CD4-positive, alpha-beta T cell treated with Interleukin-17A for 1 hour (primary cell): Measurements from ENCODE around the gene ISG20.

Experiments
- DNase-seq: peaks from one replicate; pipeline ENCODE4 v3.0.0-alpha.2; 2020

Gene ISG20

DNA sequence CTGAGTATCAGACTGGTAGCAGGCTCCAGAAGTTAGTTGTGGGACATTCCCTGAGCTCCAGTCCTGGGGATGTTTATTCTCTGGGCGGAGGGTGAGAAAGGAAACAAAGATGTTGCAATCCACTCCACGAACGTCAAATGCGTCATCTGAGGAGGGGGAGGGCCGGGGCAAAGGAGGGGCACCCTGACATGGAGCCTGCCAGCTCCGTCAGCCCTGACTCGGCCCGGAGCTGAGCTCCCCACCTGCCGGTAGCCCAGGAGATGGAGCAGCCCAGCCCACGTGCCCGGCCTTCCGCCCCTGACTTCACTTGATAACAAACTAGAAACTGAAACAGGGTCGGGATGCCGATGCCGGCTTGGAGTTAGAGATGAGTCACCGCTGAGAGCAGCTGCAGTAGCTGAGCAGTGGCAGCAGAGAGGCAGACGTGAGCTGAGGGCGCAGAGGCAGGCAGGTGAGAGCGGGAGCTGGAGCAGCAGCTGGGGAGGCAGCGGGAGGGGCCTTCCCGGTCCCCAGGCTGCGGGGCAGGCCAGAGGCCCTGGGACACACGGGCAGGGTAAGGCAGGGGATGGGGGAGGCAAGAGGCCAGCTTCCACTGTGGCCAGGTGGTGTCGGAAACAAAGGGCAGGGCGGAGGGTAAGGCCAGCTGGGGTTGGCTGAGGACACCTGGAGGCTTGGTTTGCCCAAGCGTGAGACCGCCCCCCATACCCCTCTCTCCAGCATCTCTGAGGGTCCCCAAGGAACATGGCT lies at the start of gene ISG20:
ISG20 (plus strand) TSS at position 391 of the 747 bp plus-strand sequence; CDS start at position 742, 351 bp downstream.
- DNase-seq: peak; percentile 99

DNA sequence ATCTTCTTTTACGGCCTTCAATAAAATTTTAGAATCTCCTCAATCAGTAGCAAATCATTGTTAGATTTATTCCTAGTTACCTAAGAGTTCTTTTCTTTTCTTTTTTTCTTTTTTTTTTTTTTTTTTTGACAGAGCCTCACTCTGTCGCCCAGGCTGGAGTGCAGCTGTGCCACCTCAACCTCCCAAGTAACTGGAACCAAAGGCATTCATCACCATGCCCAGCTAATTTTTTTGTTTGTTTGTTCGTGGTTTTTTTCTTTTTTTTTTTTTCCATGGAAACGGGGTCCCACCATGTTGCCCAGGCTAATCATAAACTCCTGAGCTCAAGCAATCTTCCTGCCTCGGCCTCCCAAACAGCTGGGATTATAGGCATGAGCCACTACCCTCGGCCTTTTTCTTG lies 48.1 kb upstream of the ISG20 start:
- no peak for DNase-seq

DNA sequence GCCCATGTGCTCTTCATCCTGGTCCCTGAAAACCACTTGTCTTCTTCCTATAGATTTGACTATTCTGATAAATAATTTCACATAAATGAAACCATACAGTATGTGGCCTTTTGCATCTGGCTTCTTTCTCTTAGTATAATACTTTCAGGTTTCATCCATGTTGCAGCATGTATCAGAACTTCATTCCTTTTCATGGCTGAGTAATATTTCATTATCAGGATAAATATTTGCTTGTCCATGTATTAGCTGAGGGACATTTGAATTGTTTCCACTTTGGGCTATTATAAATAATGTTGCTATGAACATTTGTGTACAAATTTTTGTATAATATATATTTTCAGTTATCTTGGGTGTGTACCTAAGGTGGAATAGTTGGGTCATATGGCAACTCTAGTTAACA lies 47.4 kb upstream of the ISG20 start:
- no peak for DNase-seq

DNA sequence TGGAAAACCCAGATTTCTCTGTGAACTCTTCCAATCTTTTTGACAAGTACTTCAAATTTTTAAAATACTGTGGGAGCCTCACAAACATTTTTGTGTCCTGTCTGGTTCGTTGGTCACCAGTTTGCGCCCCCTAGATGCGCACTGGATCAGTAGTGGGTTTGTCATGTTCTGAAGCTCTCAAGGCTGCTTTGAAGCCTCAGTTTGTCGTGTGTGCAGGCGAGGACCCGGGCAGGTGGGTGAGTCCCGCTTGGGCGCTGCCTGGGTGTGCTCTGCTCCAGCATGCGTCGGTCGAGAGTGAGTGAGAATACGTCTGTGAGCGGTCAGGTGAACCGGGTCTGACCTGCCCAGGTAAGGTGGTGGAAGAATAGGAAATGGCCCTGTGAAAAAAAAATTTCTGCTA lies 34.9 kb upstream of the ISG20 start:
- no peak for DNase-seq

DNA sequence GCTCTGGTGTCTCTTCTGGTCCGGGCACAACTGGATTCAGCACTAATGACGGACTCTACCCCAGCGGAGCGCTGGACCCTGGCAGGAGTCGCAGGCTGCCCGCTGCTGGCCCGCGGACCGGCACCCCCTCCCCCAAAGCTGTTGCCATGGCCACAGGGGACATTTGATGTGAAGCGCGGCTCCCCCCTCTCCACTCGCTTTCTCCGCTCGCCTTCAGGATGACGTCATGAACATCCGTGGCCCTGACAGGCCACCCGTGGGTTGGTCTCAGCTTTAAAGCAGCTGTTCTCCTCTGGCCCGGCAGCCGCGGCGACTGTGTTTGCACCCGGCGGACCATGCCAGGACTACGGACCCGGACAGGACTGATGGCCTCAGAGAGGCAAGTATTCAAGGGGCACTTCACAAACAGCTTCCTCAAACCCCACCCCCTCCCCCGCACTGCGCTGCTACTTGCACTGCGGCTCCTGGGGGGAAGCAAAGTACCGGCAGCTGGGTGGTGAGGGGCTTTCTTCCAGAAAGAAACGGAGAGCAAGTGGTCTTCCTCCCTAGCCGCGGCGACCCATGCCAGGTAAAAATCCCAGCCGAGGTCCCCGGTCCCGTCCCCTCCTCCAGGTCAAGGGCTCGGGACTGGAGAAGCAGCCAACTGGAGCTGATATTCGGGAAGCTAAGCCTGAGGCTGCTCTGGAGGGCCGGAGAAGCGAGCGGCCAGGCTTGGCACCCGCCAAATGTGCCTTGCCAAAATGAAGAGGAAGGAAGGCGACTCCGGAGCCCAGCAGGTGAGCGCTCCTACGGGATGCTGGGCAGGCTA lies 34.2 kb upstream of the ISG20 start:
- DNase-seq: no peak

DNA sequence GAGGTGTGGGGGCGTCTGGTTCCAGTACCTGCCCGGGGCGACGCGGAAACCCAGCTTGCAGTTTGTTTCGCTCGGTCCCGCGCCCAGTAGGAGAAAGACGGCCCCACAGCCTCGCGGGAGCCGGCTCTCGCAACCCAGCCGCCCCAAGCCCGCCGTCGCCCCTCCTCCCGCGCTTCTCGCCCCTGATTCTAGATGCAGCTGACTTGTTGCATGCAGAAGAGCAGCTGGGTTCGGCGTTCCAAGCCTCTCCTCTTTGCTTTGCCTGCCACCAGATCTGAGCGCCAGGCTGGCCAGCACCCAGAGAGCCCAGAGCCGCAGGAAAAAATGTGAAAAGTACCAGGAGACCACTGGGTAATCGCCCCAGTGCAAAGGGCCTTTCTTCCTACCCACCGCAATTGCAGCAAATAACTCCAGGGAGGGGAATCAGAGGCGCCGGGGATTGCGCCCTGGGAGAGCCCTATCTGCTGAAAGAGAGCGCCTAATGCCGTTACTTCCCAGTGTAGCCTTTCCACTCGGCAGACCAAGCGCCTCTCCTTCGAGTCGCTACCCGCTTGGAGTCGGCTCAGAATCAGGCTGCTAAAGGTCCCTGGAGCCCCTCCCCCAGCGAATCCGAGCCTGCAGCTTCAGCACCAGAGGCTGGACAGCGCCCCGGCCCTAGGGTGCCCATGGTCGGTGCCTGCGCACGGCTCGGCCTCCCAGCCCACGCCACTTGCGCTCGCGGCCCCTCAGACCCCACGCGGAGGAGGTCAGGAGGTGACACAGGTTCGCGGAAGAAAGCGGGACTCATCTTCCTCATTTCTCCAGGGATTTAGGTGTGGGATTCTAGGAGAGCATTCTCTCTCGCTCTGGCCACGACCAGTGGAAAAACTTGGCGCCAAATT lies 33.4 kb upstream of the ISG20 start:
- peak; percentile 46 for DNase-seq

DNA sequence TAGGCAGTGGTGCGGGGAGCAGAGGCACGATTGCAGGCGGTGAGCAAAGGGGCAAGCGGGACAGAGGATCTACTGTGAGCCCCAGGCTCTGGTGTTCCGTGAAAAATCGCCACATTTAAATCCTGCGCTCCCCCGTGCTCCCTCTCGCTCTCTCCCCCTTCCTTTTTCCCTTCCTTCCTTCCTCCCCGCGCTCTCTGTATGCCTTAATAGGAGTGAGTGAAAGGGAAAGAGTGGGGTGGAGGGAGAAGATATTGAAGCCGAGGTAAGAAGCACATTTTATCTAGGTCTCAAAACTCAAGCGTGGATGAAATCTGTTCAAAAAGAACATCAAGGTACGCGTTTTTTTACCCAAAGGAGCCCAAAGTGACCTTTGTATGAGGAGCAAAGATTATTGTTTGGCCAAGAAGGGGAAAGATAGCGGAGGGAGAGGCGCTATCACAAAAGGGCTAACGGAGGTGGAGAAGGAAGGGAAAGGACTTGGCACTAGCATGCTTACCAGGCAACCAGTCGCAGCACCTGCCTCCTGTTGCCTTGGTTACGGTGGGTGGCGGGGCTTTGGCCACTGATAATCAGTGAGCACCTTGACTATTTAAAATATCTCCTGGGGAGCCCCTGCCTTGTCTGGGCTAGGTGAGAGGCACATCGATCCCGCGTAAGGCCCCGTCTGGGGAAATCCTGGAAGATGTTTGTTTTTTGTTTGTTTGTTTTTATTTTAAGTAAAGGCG lies 32.6 kb upstream of the ISG20 start:
- no peak for DNase-seq

DNA sequence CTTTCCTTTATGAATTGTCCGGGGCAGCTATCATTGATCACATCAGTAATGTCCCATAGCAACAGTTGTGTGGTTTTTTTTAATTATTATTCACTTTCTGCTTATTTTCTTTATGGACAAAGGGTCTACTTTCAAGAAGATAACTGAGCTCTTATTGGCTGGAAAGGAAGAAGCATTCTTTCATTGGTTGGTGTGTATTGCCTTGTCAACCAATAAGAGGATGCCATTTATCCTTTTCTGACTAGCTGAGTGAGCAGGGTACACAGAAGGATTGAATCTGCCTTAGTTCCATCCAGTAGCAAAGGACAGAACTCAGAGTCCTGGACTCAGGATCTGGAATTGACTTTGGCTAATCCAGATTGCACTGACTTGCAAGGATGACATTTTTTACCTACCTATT lies 30.9 kb upstream of the ISG20 start:
- DNase-seq: no peak

DNA sequence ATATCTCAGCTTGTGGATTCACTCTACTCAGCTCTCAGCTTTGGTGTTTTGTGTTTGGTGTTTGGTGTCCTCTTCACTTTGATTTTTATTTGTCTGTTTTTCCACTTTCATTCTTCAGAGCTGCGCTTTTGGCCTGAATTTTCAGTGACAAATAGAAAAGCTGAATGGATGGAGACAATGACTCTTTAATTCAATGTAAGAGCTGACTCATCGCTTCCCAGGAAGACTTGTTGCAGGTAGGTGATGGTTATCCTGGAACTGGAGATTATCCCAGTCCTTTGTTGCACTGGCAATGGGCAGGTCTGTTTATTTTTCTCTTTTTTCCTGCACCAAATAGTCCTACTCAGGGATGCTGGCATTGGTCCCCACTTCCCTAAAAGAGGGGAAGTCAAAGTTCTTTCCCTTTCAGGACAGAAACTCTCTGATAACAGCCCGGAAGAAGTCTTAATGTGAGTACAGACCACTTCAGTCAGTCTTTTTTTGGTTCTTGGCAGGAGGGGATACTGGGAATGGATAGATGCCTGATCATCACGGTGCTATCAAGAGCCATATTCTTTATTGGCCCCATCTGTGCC lies 30.1 kb upstream of the ISG20 start:
- DNase-seq: no peak

DNA sequence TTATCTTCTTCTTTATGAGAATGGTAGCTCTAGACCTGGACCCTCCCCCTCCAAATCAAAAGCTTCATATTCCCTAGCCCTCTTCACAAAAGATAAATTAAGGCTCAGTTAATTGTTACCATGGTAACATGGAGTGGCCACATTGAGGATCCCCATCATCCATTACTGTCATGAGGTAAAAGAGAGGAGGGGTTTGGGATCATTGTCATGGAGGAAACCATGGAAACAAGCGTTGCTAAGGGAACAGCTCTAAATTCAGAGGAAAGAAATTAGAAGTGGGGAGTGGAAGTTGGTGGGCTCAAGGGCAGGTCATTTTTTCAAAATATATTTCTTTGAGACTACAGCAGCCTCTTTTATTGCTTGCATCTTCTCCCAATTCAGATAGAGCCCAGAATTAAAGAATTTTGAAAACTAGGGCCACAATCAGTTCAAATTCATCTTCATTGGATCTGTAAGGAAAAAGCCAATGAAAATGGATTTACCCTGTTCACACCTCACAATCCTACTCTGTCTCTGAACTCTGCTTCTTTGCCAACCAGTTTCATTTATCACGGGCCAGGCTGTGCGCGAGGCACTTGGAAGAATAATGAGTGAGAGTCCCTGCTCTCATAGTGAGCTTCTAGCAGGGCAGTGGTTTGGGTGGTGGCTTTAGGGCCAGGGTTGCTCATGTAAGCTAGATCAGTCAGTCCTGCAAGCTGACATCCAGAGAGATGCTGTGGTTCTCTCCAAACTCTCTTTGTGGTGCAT lies 29.3 kb upstream of the ISG20 start:
- DNase-seq: no peak

DNA sequence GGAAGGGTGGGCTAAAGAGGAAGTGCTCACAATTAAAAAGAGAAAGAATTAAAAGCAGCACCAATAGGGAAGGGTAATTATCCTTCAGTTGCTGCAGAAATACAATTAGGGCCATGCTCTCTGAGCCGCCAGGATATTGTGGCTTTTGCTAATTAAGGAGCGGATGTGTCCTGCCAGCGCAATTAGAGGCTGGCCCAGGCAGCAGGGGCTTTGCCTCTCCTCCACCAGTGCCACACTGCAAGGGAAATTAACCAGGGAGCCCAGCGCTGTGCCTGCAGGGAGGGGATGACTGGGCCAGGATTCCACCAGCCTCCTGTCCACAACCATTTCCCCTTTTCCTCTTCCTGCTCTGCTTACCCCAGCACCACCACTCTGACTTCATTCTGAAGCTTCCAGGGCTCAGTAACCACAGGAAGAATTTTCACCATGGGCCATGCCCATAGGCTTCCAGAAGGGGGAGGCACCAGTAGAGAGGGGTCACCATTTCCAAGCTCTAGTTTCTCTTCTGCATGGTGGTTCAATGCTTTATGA lies 28.1 kb upstream of the ISG20 start:
- no peak for DNase-seq

DNA sequence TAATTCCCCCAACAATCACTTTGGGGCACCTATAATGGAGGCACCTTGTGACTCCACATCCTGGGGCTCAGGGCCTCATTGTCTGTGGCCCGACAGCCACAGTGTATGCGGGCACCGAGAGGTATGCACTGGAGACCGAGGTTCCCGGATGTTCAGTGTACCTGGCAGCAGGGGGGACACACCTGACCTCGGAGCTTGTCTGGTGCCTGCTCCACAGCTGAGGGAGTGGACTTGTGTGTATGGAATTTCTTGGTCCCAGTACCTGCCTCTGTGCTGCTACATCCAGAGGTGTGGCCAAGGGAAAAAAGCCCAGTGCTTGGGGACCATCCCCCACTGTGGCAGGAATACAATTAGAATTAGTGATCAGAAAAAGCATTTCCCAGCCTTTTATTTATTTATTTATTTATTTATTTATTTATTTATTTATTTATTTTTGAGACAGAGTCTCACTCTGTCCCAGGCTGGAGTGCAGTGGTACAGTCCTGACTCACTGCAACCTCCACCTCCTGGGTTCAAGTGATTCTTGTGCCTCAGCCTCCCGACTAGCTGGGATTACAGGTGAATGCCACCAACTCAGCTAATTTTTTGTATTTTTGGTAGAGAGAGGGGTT lies 26.5 kb upstream of the ISG20 start:
- no peak for DNase-seq

DNA sequence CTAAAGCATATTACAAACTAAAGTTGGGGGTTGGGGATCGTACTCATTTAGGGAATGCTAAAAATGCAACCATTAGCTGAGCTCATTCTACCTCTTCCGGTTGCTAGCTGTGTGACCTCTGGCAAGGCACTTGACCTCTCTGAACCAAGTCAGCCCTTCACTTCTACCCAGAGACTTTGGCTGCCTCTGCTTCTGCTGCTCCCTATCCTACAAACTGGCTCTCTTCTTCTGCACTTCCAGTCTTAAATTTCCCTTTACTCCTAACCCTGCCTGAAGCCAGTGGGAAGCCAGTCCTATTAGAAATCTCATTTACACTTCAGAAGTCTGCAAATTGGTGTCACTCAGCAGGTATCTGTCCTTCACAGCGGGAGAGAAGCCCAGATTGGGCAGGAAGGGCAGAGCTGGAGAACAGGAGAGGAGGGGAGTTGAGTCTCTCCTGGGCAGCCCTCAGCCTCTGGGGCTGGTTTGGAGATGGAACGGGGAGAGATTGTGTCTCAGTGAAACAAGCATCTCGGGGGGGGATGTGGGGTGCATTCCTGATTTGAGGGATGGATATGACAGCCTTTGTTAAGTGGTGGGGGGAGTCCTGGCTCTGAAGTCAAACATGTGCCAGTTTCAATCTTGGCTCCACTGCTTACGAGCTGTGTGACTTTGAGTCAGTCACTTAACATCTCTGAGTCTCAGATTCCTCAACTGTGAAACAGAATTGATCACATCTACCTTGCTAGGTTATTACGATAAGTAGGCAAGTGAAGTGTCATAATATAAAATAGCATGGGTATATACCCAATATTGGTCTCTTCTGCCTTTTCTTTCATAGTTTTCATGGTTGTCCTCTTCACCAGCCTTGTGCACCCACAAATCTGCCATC lies 25.5 kb upstream of the ISG20 start:
- no peak for DNase-seq

DNA sequence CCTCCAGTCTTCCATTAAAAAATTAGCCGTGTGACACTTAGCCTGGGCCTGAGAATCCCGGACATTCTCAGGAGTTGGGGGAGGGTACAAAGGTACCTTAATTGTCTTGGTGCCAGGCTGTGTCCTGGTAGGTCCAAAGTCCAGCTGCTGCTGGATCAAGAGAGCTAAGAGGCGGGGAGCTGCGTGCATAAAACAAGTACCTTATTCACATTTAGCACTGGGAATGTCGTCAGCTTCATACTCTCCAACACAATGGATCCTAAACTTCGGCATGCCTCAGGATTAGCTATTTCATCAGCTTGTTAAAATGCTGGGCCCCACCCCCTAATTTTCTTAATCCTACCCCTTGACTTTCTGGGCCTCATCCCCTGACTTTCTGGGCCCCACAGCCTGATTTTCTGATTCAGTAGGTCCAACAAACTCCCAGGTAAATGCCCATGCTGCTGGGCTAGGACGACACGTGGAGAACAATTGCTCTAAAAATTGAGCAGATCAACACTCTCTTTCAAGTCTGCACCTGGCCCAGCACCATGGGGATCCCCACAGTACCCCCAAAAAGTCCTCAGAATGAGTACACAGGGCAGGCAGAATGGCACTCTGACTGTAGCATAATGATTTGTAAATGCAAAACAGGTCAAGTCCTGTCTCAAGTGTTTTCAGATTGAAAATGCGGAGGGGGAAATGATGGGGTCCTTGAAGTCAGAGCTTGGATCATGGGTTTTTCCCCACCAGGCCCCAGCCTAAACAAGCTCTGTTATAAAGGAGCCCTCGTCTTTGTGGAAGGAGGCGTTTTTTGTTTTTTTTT lies 23.3 kb upstream of the ISG20 start:
- no peak for DNase-seq

DNA sequence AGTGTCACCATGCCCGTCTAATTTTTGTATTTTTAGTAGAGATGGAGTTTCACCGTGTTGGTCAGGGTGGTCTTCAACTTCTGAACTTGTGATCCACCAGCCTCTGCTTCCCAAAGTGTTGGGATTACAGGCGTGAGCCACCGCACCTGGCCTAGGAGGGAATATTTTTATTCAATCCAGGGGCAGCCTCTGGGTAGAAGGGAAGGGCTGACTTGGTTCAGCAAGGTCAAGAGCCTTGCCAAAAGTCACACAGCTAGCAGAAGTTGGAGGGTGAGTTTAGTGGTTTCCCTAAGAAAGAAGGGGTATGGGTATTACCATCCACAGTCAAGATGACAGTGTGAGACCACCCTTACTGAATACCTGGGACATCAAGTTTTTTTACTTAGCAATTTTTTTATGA lies 22.6 kb upstream of the ISG20 start:
- DNase-seq: no peak

DNA sequence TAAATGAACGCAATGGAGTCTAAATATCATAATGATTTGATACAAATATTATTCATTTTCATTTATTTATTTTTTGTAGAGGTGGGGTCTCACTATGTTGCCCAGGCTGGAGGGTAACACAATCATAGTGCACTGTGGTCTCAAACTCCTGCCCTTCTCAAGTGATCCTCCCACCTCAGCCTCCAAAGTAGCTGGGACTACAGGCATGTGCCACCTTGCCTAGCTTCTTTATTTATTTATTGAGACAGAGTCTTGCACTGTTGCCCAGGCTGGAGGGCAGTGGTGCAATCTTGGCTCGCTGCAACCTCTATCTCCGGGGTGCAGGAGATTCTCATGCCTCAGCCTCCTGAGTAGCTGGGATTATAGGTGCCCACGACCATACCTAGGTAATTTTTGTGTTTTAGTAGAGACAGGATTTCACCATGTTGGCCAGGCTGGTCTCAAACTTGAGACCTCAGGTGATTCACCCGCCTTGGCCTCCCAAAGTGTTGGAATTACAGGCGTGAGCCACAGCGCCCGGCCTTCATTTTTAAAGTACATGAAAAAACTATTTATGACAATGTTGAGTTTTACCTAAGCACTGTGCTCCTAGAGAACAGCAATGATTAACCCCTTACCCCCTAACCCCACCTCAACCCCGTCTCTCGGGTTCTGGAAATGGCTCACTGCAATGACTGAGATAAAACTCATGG lies 21.6 kb upstream of the ISG20 start:
- no peak for DNase-seq

DNA sequence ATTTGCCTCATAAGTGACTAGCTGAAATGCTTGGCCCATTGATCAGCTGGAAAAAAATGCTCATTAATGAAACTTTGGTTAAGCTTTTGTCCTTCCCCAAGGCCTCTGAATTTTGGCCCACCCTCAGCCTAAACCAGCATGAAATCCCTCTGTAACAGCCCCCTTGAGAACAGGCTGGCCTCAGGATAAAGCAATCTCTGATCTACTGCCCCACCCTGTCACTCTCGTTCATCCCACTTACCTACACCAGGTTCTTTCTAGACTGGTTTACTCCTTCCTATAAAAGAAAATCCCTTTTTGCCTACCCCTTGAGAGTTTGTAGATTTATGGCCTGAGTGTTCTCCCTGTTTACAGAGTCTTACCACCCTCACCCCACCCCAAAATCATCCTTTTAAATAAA lies 21.0 kb upstream of the ISG20 start:
- DNase-seq: no peak

DNA sequence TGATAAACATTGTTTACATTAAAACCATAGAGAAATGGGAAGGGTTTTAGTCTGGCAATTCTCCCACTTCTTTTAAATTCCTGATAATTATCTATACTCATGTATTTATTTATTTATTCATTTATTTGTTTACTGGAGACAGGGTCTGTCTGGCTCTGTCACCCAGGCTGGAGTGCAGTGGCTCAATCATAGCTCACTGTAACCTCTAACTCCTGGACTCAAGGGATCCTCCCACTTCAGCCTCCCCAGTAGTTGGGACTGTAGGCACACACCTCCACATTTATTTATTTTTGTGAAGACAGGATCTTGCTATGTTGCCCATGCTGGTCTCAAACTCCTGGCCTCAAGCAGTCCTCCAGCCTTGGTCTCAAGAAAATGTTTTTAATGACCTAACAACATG lies 20.1 kb upstream of the ISG20 start:
- DNase-seq: no peak
